ENCODE data around the gene SOS2. TPM values are rescaled to one million over a fixed set of nuclear protein-coding genes. Genes with fewer than 3 reads are reported as not detected.

The SOS2 gene
- polyA plus RNA-seq, 1 donor from 2014 or later, result 25.9 TPM

DNA sequence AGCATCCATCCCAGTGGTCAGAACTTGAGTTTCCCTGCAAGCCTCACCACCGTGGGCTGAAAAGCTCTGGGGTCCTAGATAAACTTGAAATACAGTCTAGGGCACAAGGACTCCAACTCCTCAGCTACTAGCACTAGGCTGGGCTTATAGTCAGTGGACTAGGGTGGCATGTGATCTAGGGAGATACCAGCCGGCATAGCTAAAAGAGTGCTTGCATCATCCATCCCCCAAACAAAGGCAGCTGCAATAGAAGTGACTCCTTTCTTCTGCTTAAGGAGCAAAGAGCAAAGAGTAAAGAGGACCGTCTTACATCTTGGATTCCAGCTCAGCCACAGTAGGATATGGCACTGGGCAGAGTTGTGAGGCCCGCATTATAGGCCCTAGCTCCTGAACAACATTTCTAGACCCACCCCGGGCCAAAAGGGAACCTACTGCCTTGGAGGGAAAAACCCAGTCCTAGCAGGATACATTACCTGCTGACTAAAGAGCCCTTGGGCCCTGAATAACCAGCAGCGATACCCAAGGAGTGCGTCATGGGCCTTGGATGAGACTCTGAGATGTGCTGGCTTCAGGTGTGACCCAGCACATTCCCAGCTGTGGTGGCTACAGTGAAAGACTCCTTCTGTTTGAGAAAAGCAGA, 17.9 kb upstream of the SOS2 start:
- no peak overlapping the region for H2AFZ ChIP-seq (ENCODE audit: low read depth, low read length)
- TF ChIP-seq EZH2 (IDR thresholded peaks at IDR 0.05; ENCODE audit: borderline replicate concordance, insufficient read depth, low read length, poor library complexity, severe bottlenecking) (no peak), TAF1 (IDR thresholded peaks at IDR 0.05; ENCODE audit: low read depth) (no peak), POLR2AphosphoS5 (IDR thresholded peaks at IDR 0.05) (no peak), RAD21 (conservative IDR thresholded peaks at IDR 0.05) (no peak), SMC3 (conservative IDR thresholded peaks at IDR 0.05; ENCODE audit: poor library complexity) (no peak), EP300 (conservative IDR thresholded peaks at IDR 0.05; ENCODE audit: poor library complexity, severe bottlenecking) (no peak), MXI1 (conservative IDR thresholded peaks at IDR 0.05; ENCODE audit: poor library complexity, severe bottlenecking) (no peak)
- TF ChIP-seq, protein P1, sequence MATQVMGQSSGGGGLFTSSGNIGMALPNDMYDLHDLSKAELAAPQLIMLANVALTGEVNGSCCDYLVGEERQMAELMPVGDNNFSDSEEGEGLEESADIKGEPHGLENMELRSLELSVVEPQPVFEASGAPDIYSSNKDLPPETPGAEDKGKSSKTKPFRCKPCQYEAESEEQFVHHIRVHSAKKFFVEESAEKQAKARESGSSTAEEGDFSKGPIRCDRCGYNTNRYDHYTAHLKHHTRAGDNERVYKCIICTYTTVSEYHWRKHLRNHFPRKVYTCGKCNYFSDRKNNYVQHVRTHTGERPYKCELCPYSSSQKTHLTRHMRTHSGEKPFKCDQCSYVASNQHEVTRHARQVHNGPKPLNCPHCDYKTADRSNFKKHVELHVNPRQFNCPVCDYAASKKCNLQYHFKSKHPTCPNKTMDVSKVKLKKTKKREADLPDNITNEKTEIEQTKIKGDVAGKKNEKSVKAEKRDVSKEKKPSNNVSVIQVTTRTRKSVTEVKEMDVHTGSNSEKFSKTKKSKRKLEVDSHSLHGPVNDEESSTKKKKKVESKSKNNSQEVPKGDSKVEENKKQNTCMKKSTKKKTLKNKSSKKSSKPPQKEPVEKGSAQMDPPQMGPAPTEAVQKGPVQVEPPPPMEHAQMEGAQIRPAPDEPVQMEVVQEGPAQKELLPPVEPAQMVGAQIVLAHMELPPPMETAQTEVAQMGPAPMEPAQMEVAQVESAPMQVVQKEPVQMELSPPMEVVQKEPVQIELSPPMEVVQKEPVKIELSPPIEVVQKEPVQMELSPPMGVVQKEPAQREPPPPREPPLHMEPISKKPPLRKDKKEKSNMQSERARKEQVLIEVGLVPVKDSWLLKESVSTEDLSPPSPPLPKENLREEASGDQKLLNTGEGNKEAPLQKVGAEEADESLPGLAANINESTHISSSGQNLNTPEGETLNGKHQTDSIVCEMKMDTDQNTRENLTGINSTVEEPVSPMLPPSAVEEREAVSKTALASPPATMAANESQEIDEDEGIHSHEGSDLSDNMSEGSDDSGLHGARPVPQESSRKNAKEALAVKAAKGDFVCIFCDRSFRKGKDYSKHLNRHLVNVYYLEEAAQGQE (IDR thresholded peaks at IDR 0.05; ENCODE audit: borderline replicate concordance), result no peak
- TF ChIP-seq, protein P2, sequence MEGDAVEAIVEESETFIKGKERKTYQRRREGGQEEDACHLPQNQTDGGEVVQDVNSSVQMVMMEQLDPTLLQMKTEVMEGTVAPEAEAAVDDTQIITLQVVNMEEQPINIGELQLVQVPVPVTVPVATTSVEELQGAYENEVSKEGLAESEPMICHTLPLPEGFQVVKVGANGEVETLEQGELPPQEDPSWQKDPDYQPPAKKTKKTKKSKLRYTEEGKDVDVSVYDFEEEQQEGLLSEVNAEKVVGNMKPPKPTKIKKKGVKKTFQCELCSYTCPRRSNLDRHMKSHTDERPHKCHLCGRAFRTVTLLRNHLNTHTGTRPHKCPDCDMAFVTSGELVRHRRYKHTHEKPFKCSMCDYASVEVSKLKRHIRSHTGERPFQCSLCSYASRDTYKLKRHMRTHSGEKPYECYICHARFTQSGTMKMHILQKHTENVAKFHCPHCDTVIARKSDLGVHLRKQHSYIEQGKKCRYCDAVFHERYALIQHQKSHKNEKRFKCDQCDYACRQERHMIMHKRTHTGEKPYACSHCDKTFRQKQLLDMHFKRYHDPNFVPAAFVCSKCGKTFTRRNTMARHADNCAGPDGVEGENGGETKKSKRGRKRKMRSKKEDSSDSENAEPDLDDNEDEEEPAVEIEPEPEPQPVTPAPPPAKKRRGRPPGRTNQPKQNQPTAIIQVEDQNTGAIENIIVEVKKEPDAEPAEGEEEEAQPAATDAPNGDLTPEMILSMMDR (IDR thresholded peaks at IDR 0.05; ENCODE audit: poor library complexity, severe bottlenecking), result no peak
- H3K9me3 ChIP-seq (ENCODE audit: low read length), result no peaks in the 10 kb centered on the region
- H3K4me3 ChIP-seq (ENCODE audit: low read length), result no peak overlapping the region
- H3K79me2 ChIP-seq (replicated peaks; ENCODE audit: insufficient read depth, low read length), result no peaks in the 10 kb centered on the region
- H3K4me2 ChIP-seq (ENCODE audit: low read length), result no peak overlapping the region
- H3F3A ChIP-seq (ENCODE audit: insufficient read depth, low read length, poor library complexity, severe bottlenecking), result no peaks in the 10 kb centered on the region
- no peaks in the 10 kb centered on the region for H4K20me1 ChIP-seq (ENCODE audit: insufficient read depth)
- H3K36me3 ChIP-seq (ENCODE audit: insufficient read depth, low read length), result no peaks in the 10 kb centered on the region
- H3K9me2 ChIP-seq (ENCODE audit: insufficient read depth, low read length), result no peaks in the 10 kb centered on the region
- H3K27ac ChIP-seq (ENCODE audit: low read length), result no peak overlapping the region
- no peaks in the 10 kb centered on the region for H3K27me3 ChIP-seq (ENCODE audit: insufficient read depth, low read depth, low read length)
- no peak overlapping the region for H3K9ac ChIP-seq (ENCODE audit: low read length)

DNA sequence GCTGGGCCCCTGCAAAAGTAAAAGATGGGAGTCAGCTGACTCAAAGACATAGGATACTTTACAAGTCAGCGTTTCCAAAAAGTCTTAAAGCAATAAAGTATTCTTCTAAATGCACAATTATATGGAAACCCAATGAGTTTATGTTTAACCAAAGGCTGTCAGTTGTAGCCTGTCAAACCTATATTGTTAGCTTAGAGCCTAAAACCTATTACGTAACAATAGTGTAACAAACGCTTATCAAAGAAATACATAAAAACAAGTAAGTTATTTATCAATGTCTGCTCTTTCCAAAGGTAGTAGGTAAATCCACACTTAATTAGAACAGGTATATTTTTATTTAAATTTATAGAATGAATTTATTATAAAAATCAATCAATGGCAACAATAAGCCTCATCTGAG, 15.9 kb upstream of the SOS2 start:
- Histone ChIP-seq H3K9me3 (ENCODE audit: low read length) (no peaks in the 10 kb centered on the region), H3K4me2 (ENCODE audit: low read length) (no peak overlapping the region), H2AFZ (ENCODE audit: low read depth, low read length) (no peak overlapping the region), H3F3A (ENCODE audit: insufficient read depth, low read length, poor library complexity, severe bottlenecking) (no peaks in the 10 kb centered on the region), H4K20me1 (ENCODE audit: insufficient read depth) (no peaks in the 10 kb centered on the region), H3K36me3 (ENCODE audit: insufficient read depth, low read length) (no peaks in the 10 kb centered on the region), H3K9me2 (ENCODE audit: insufficient read depth, low read length) (no peaks in the 10 kb centered on the region), H3K27ac (ENCODE audit: low read length) (no peak overlapping the region), H3K79me2 (replicated peaks; ENCODE audit: insufficient read depth, low read length) (no peaks in the 10 kb centered on the region), H3K9ac (ENCODE audit: low read length) (no peak overlapping the region), H3K27me3 (ENCODE audit: insufficient read depth, low read depth, low read length) (no peaks in the 10 kb centered on the region), H3K4me3 (ENCODE audit: low read length) (no peak overlapping the region)
- TF ChIP-seq, protein P2 (IDR thresholded peaks at IDR 0.05; ENCODE audit: poor library complexity, severe bottlenecking), result no peak
- TF ChIP-seq SMC3 (conservative IDR thresholded peaks at IDR 0.05; ENCODE audit: poor library complexity) (no peak), POLR2AphosphoS5 (IDR thresholded peaks at IDR 0.05) (no peak), EP300 (conservative IDR thresholded peaks at IDR 0.05; ENCODE audit: poor library complexity, severe bottlenecking) (no peak), EZH2 (IDR thresholded peaks at IDR 0.05; ENCODE audit: borderline replicate concordance, insufficient read depth, low read length, poor library complexity, severe bottlenecking) (no peak), RAD21 (conservative IDR thresholded peaks at IDR 0.05) (no peak), TAF1 (IDR thresholded peaks at IDR 0.05; ENCODE audit: low read depth) (no peak), MXI1 (conservative IDR thresholded peaks at IDR 0.05; ENCODE audit: poor library complexity, severe bottlenecking) (no peak)
- TF ChIP-seq, protein P1 (IDR thresholded peaks at IDR 0.05; ENCODE audit: borderline replicate concordance), result no peak

Measured in neural cell (in vitro differentiated cells).